Measurements from ENCODE around the gene MATR3.
A peak's percentile ranks its signal among the peaks of the same experiment; 100 is the strongest.

MATR3 gene

GRCh38 chr5:139272471-139273321, 20.8 kb upstream of the MATR3 start:
- DNase-seq (ENCODE audit: low read depth in 3 of 3, low spot score in 1 of 3), result no peak

- no peak for DNase-seq (ENCODE audit: low read depth in 3 of 3, low spot score in 1 of 3)
Observed at GRCh38 chr5:139273322-139273571, 20.3 kb upstream of the MATR3 start.

- peak; percentile 63 to 92 (median 78) for DNase-seq (ENCODE audit: low read depth in 3 of 3, low spot score in 1 of 3)
Observed at GRCh38 chr5:139273572-139274289, 19.8 kb upstream of the MATR3 start.

- DNase-seq (ENCODE audit: low read depth in 3 of 3, low spot score in 1 of 3), result no peak
Observed at GRCh38 chr5:139275536-139275935, 18.0 kb upstream of the MATR3 start.

GRCh38 chr5:139275956-139276355, 17.6 kb upstream of the MATR3 start:
- no peak for DNase-seq (ENCODE audit: low read depth in 3 of 3, low spot score in 1 of 3)

- no peak for DNase-seq (ENCODE audit: low read depth in 3 of 3, low spot score in 1 of 3)
Observed at GRCh38 chr5:139276426-139276825, 17.1 kb upstream of the MATR3 start.

- no peak for DNase-seq (ENCODE audit: low read depth in 3 of 3, low spot score in 1 of 3)
Observed at GRCh38 chr5:139277171-139277570, 16.4 kb upstream of the MATR3 start.

GRCh38 chr5:139278540-139279274, 14.8 kb upstream of the MATR3 start:
- DNase-seq (ENCODE audit: low read depth in 3 of 3, low spot score in 1 of 3), result no peak

GRCh38 chr5:139282197-139282557, 11.4 kb upstream of the MATR3 start:
- no peak for DNase-seq (ENCODE audit: low read depth in 3 of 3, low spot score in 1 of 3)

GRCh38 chr5:139283252-139284166, 10.0 kb upstream of the MATR3 start:
- no peak for DNase-seq (ENCODE audit: low read depth in 3 of 3, low spot score in 1 of 3)

- no peak for DNase-seq (ENCODE audit: low read depth in 3 of 3, low spot score in 1 of 3)
Observed at GRCh38 chr5:139284295-139284694, 9.2 kb upstream of the MATR3 start.

- no peak for DNase-seq (ENCODE audit: low read depth in 3 of 3, low spot score in 1 of 3)
Observed at GRCh38 chr5:139285651-139286392, 7.7 kb upstream of the MATR3 start.

- DNase-seq (ENCODE audit: low read depth in 3 of 3, low spot score in 1 of 3), result no peak
Observed at GRCh38 chr5:139287890-139288635, 5.5 kb upstream of the MATR3 start.

- DNase-seq (ENCODE audit: low read depth in 3 of 3, low spot score in 1 of 3), result no peak
Observed at GRCh38 chr5:139291051-139291450, 2.5 kb upstream of the MATR3 start.

- DNase-seq (ENCODE audit: low read depth in 3 of 3, low spot score in 1 of 3), result no peak
Observed at GRCh38 chr5:139293202-139293506, 386 bp upstream of the MATR3 start.

GRCh38 chr5:139294374-139295165, 1.0 kb downstream of the MATR3 start:
- DNase-seq (ENCODE audit: low read depth in 3 of 3, low spot score in 1 of 3), result peak in 2 of 3 donors; percentile 21 to 37

- DNase-seq (ENCODE audit: low read depth in 3 of 3, low spot score in 1 of 3), result no peak
Observed at GRCh38 chr5:139295346-139296057, 2.0 kb downstream of the MATR3 start.

GRCh38 chr5:139296198-139296597, 2.7 kb downstream of the MATR3 start:
- DNase-seq (ENCODE audit: low read depth in 3 of 3, low spot score in 1 of 3), result no peak

Measured in stimulated activated CD4-positive, alpha-beta T cell treated with anti-CD3 and anti-CD28 coated beads, TNF-alpha, amount 100 ng/mL, for 1 hour (primary cell).